ENCODE data around the gene SLC9A2. TPM values are rescaled to one million over a fixed set of nuclear protein-coding genes. Genes with fewer than 3 reads are reported as not detected.

SLC9A2 gene
- total RNA-seq, 3 donors from 2014 or later (not counting 1 experiment from before 2014, with no cell fraction given): not detected

DNA sequence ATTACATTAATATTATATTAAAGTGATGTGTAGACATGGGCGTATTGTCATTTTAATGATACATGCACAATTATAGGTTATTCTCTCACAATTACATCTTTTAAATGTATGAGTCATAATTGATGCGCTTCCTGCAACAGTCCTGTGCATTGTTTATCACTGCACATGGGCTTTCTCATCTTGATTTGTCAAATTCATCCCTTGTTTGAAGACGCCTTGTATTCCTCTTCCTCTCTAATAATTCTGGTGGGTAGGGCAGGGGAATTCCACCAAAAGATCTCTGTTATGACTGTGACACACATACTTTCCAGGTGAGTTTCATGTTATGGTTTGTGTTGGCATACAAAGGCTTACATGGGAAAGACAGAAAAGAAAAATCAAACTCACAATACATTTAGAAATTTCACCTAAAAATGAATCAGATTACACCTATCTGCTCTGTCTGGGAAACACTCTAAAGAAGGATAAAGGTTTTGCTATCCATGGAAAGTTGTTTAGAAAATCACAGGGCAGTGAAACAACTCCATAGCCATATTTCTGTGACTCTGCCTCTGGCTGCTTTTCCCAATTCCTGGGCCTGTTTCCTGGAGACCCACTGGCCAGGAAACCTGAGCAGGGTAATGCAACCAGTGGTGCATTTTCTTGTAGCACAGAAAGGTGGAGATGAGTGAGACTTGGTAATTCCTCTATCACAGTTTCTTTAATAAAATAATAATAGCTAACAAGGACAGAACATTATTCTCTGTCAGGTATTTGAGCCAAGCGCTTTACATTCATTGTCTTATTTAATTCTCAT is 13.2 kb downstream of the SLC9A2 start:
- Mint-ChIP-seq H3K4me3 (no peak overlapping the region), H3K9me3 (no peaks in the 10 kb centered on the region), H3K27me3 (ENCODE audit: low read depth in 2 of 2) (peaks cover 6 to 18% of the 10 kb centered on the region in 2 donors), H3K4me1 (no peaks in the 10 kb centered on the region), H3K36me3 (no peaks in the 10 kb centered on the region), H3K27ac (no peak overlapping the region)
- Histone ChIP-seq H3K4me1 (ENCODE audit: control insufficient read depth, insufficient read depth, low read length) (no peaks in the 10 kb centered on the region), H3K9me3 (ENCODE audit: control insufficient read depth, insufficient read depth, low read length) (no peaks in the 10 kb centered on the region), H3K27me3 (ENCODE audit: control insufficient read depth, insufficient read depth, low read length) (no peaks in the 10 kb centered on the region), H3K36me3 (ENCODE audit: control insufficient read depth, insufficient read depth, low read length) (no peaks in the 10 kb centered on the region), H3K27ac (ENCODE audit: low read length) (no peak overlapping the region), H3K4me3 (ENCODE audit: low read length) (no peak overlapping the region)
- DNase-seq (no peak), ATAC-seq (no peak)
- TF ChIP-seq, protein P1, sequence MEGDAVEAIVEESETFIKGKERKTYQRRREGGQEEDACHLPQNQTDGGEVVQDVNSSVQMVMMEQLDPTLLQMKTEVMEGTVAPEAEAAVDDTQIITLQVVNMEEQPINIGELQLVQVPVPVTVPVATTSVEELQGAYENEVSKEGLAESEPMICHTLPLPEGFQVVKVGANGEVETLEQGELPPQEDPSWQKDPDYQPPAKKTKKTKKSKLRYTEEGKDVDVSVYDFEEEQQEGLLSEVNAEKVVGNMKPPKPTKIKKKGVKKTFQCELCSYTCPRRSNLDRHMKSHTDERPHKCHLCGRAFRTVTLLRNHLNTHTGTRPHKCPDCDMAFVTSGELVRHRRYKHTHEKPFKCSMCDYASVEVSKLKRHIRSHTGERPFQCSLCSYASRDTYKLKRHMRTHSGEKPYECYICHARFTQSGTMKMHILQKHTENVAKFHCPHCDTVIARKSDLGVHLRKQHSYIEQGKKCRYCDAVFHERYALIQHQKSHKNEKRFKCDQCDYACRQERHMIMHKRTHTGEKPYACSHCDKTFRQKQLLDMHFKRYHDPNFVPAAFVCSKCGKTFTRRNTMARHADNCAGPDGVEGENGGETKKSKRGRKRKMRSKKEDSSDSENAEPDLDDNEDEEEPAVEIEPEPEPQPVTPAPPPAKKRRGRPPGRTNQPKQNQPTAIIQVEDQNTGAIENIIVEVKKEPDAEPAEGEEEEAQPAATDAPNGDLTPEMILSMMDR (IDR thresholded peaks at IDR 0.05): no peak
- 100% methylated on average over 1 of the region's 4 CpGs for WGBS (ENCODE audit: insufficient coverage)
- intact Hi-C loops (cut with micrococcal nuclease): no loop called here

DNA sequence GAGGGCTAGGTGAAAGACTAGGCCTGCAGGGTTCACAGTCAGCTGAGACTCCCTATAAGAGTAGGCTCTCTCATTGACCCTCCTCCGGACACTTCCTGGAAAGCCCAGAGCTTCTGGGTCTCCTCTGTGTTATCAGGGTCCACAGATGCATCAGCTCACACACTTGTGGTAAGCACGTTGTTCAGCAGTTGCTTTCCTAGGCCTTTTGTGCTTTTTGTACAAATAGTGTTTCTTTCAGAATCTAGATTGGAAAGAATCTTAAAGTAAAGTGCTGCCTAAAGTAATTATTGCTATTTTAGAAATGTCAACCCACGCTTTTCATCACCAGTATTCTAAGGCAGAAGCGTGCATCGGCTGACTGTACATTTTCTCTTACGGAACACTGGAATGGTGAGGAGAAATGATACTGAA is 15.5 kb downstream of the SLC9A2 start:
- Mint-ChIP-seq H3K36me3 (no peaks in the 10 kb centered on the region), H3K4me3 (no peak overlapping the region), H3K4me1 (no peaks in the 10 kb centered on the region), H3K27ac (no peak overlapping the region), H3K27me3 (ENCODE audit: low read depth in 2 of 2) (peaks cover 14 to 27% of the 10 kb centered on the region in 2 donors), H3K9me3 (no peaks in the 10 kb centered on the region)
- Histone ChIP-seq H3K4me1 (ENCODE audit: control insufficient read depth, insufficient read depth, low read length) (no peaks in the 10 kb centered on the region), H3K4me3 (ENCODE audit: low read length) (no peak overlapping the region), H3K27me3 (ENCODE audit: control insufficient read depth, insufficient read depth, low read length) (no peaks in the 10 kb centered on the region), H3K27ac (ENCODE audit: low read length) (no peak overlapping the region), H3K9me3 (ENCODE audit: control insufficient read depth, insufficient read depth, low read length) (no peaks in the 10 kb centered on the region), H3K36me3 (ENCODE audit: control insufficient read depth, insufficient read depth, low read length) (no peaks in the 10 kb centered on the region)
- WGBS (ENCODE audit: insufficient coverage): 88% methylated on average over 6 of the region's 6 CpGs
- no peak for DNase-seq
- no peak for ATAC-seq
- intact Hi-C loops (cut with micrococcal nuclease): no loop called here
- TF ChIP-seq, protein P1 (IDR thresholded peaks at IDR 0.05): no peak

DNA sequence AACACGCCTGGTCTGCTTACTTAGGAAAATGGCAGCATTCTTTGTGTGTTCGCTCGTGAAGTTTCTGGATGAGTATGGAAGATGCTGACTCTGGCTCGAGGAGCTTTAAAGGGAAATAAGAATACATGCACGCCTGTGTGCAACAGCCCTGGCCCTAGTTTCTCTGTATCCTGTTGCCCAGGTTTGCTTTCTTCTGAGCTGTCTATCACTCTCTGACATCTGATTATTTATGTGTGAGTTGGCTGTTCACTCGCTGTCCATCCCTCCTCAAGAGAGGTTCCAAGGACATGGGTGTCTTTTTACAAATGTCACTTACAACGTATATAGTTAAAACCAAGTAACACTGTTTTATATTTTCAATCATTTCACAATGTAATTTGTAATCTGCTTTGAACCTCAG is 16.0 kb downstream of the SLC9A2 start:
- ATAC-seq (no peak), DNase-seq (no peak)
- H3K4me3 Mint-ChIP-seq: no peak overlapping the region
- intact Hi-C loops (cut with micrococcal nuclease): no loop called here
- Histone ChIP-seq H3K36me3 (ENCODE audit: control insufficient read depth, insufficient read depth, low read length) (no peaks in the 10 kb centered on the region), H3K4me1 (ENCODE audit: control insufficient read depth, insufficient read depth, low read length) (no peaks in the 10 kb centered on the region), H3K9me3 (ENCODE audit: control insufficient read depth, insufficient read depth, low read length) (no peaks in the 10 kb centered on the region), H3K27ac (ENCODE audit: low read length) (no peak overlapping the region), H3K4me3 (ENCODE audit: low read length) (no peak overlapping the region), H3K27me3 (ENCODE audit: control insufficient read depth, insufficient read depth, low read length) (no peaks in the 10 kb centered on the region)
- H3K4me1 Mint-ChIP-seq: no peaks in the 10 kb centered on the region
- H3K36me3 Mint-ChIP-seq: no peaks in the 10 kb centered on the region
- TF ChIP-seq, protein P1 (IDR thresholded peaks at IDR 0.05): no peak
- WGBS (ENCODE audit: insufficient coverage): 96% methylated on average over 7 of the region's 7 CpGs
- no peak overlapping the region for H3K27ac Mint-ChIP-seq
- H3K27me3 Mint-ChIP-seq (ENCODE audit: low read depth in 2 of 2): peaks cover 14 to 29% of the 10 kb centered on the region in 2 donors
- H3K9me3 Mint-ChIP-seq: no peaks in the 10 kb centered on the region

Data from natural killer cell (primary cell).